GM19035 (cell line): ENCODE results near the gene SHROOM3.

Experiments used
- ATAC-seq: cut with Tn5 transposase; IDR thresholded peaks from one replicate; pipeline ENCODE4 v1.9.1; 2021; ENCODE audit not compliant: unreplicated experiment

SHROOM3 gene

DNA sequence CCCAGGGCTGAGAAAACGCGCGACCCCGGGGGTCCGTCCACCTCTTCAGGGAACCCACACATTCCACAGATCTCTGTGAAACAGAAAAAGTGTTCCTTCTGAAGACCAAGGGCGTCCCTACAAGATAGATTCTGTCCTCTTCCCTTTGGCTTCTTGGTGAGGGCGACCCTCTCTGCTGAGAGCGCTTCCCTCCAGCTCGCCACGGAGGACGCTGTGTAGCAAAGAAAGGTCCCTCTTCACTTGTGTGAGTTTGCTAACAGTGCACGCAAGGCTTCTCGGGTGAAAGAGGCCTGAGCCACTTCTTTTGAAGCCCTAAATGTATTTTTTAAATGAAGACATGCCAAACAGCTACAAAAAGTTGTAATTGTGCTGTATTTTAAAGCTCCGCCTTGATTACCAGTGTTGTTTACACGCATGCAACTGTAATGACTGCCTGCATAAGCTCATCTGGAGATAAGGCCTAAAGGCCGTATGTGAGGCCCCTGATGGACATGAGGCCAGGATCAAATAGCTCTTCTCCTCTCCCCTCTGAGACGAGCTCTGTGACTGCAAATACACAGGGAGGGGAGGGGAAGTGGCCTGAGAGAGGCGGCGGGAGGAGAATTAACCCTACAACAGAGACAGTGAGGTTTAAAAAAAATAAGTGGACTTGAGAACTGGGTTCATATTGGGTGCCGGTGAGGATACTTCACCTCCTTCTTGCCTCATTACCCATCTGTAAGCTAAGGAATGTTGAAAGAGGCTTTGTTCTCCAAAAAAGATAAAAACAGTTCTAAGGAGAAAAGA, 367.4 kb downstream of the SHROOM3 start:
- no peak for ATAC-seq

DNA sequence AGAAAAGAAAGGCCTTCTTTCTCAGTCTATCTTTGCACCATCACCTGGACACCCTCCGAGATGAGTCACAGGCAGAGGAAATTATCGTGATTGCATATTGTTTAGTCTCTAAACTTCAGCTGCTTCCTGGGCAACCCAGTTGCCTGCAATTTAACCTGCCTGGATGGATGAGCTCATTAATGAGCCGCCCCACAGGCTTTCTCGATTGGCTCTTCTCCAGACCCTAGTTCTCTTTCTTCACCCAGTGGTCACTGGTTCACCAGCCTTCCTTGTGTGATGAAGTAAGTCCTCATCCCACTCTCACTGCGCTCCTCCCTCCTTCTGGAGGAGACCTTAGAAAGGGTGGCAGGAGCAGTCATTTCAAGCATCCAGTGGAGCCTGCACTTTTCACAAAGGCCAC, 368.5 kb downstream of the SHROOM3 start:
- no peak for ATAC-seq

GRCh38 chr4:76804096-76804495, 369.1 kb downstream of the SHROOM3 start:
- no peak for ATAC-seq

GRCh38 chr4:76806346-76806745, 371.3 kb downstream of the SHROOM3 start:
- ATAC-seq, result no peak

- no peak for ATAC-seq
Observed at GRCh38 chr4:76806757-76807156, 371.7 kb downstream of the SHROOM3 start.

GRCh38 chr4:76809594-76810305, 374.7 kb downstream of the SHROOM3 start:
- no peak for ATAC-seq

- ATAC-seq, result no peak
Observed at GRCh38 chr4:76811604-76812412, 376.8 kb downstream of the SHROOM3 start.

DNA sequence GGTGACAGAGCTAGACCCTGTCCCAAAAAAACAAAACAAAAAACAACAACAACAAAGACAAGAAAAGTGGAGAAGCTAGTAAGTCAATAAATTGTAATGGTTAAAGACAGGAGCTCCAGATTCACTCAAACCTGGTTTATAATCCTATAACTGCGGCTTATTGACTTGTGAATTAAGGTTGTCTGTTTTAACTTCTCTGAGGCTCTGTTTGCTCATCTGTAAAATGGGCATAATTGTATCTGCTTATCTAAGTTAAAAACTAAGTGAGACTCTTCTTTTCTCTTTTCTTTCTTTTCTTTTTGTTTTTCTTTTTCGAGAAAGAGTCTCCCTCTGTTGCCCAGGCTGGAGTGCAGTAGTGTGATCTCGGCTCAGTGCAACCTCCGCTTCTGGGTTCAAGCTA, 378.0 kb downstream of the SHROOM3 start:
- ATAC-seq, result no peak

GRCh38 chr4:76821641-76822040, 386.6 kb downstream of the SHROOM3 start:
- no peak for ATAC-seq

DNA sequence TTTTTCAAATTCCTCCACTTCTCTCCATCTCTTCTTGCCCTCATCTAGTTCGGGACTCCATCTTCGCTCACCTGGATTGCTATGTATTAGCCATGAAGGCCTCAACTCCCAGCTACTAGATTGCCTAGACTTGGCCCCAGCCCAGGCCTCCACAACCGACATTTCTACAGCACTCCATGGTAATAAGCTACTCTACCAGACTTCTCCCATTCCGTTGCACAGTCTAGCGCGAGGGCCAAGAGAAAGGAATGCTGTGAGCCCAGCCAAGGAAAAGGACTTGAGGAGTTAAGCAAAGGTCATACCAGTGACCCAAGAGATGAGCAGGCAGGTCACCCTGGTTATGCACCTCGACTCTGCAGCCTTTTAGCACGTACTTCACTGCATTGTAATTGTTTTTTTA, 387.3 kb downstream of the SHROOM3 start:
- no peak for ATAC-seq

DNA sequence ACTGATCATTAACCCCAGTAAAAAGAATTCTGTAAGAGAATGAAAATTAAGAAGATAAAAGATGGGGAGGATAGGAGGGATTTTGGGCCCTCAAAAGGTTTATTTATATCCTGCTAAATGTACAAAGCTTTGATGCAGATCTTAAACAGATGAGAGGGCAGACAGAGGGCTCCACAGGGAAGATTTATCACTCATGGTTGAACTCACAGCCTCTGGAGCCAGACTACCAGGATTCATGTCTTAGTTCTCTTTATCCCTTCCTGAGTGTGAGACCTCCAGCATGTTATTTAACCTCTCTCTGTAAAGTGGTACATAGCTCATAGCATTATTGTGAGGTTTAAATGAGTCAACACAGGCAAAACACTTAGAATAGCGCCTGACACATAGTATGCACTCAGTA, 388.5 kb downstream of the SHROOM3 start:
- no peak for ATAC-seq

DNA sequence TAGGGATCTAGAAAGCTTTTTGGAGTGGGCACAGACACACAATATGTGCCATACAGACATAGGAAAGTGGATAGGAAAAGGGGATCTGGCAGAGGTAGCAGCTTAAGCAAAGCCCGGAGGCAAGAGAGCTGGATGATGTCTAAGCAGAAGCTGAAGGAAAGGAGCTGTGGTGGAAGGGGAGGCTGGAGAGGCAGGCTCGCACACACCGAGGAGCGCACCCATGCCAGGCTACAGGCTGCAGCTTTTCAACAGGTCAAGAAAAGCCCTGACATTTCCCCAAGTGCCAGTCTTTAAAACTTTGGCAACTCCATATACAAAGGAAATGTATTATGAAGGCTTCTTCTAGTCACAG, 395.6 kb downstream of the SHROOM3 start:
- ATAC-seq, result no peak

DNA sequence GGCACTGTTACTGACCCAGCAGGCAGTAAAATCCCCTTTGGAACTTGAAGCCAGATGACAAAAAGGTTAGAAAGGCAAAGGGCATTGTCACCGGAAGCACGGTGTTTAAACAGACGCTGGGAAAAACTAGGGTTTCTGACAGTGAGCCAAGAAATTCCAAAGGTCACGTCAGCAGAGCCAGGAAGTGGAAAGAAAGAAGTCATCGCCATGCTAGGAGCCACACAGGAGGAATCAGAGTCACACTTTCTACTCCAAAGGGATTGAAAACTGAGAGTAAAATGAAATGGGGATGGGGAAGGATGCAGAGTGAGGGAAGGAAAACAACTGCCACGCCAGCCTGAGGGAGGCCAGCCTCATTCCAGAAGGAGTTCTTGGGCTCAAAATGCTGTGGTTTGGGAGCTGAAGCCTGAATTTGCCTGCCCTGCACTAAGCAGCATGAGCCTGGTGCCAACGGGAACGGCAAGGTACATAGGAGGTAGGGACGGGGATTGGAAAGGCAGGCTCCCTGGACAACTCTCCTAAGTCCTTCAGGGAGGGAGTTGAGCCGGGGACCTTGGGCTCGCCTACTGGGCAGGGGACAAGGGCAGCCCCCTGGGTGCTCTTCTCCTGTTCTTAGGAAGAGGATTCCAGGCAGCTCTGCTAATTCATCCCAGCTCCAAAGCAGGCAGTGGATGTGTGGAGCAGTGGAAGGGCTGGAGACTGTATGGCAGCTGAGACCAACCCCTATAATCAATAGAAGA, 396.1 kb downstream of the SHROOM3 start:
- ATAC-seq, result no peak

GRCh38 chr4:76831711-76832373, 396.8 kb downstream of the SHROOM3 start:
- ATAC-seq, result no peak
